Uterine smooth muscle cell (primary cell): ENCODE data around the gene TRPM7. TPM values are rescaled to one million over a fixed set of nuclear protein-coding genes. Genes with fewer than 3 reads are reported as not detected.

Experiments used
- total RNA-seq: library from RNA; depleted of rRNA; stranded (reverse); fragments of >200 nt; gene quantifications from 2 replicates; pipeline ENCODE4 v1.2.3, GENCODE V29; 2014

TRPM7 gene, protein sequence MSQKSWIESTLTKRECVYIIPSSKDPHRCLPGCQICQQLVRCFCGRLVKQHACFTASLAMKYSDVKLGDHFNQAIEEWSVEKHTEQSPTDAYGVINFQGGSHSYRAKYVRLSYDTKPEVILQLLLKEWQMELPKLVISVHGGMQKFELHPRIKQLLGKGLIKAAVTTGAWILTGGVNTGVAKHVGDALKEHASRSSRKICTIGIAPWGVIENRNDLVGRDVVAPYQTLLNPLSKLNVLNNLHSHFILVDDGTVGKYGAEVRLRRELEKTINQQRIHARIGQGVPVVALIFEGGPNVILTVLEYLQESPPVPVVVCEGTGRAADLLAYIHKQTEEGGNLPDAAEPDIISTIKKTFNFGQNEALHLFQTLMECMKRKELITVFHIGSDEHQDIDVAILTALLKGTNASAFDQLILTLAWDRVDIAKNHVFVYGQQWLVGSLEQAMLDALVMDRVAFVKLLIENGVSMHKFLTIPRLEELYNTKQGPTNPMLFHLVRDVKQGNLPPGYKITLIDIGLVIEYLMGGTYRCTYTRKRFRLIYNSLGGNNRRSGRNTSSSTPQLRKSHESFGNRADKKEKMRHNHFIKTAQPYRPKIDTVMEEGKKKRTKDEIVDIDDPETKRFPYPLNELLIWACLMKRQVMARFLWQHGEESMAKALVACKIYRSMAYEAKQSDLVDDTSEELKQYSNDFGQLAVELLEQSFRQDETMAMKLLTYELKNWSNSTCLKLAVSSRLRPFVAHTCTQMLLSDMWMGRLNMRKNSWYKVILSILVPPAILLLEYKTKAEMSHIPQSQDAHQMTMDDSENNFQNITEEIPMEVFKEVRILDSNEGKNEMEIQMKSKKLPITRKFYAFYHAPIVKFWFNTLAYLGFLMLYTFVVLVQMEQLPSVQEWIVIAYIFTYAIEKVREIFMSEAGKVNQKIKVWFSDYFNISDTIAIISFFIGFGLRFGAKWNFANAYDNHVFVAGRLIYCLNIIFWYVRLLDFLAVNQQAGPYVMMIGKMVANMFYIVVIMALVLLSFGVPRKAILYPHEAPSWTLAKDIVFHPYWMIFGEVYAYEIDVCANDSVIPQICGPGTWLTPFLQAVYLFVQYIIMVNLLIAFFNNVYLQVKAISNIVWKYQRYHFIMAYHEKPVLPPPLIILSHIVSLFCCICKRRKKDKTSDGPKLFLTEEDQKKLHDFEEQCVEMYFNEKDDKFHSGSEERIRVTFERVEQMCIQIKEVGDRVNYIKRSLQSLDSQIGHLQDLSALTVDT (N-terminal part only)
- 70.8 and 93.0 TPM in 2 replicates for total RNA-seq

DNA sequence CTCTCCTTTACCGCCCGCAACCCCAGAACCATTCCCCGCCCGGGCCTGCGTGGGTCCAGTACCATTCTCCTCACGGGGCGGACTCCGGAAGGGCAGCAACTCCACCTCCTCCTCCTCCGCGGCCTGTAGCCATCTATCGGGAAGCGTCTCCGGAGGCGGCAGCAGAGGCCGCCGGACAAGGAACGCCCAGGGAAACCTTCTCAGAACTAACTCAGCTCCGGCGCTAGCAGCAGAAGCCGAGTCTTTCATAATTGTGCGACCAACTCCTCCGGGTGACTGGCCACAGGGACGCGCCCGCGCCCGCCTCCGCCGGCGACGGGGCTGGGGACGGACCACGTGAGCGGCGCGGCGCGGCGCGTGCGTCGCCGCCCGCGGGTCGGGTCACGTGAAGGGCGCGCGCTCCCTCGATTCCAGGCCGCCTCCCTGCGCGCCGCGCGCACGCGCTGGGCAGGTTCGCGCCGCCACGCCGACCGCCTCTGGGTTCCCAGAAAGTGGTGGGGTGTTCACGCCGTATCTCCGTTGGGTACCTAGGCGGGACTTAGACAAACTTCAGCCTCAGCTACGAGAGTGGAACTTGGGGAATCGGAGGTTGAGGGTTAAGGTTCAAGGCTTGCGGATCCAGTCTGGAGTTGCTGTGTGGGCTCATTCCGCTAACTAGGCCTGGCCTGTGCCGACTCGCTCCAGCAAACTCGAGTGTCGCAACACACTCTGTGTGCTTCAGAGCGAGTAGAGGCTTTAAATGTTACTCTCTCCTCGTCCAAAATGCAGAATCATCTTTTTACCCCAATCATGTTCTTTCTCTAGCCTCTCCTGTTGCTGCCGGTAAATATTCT lies at the start of gene TRPM7:
Gene TRPM7, minus strand, starts transcription at position 329 of the 833 bp plus-strand sequence. Its CDS starts 264 bp downstream, at position 65.

DNA sequence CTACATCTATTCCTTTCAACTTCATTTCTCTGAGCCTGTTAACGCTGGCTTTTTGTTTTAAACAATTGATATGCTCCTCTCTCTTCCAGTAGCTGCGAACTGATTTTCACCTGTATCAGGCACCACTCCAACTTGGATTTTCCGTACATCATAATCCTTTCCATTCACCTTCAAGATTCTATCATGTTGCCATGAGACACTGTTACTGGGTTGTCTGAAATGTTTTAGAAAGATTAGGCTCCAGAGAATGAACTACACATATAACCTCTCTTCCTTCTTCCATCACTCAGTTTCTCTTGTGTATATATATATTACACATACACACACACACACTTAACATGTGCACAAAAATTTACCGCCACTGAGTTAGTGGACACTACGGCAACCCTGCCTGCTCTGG lies 140.0 kb downstream of the TRPM7 start, which contains the start of gene USP50:
Gene USP50, minus strand, starts transcription at position 101 of the 400 bp plus-strand sequence. CDS start 141 bp downstream, outside the sequence.

Other genes starting within 250 kb of the TRPM7 start
- 0.62 TPM in 1 of 2 replicates, not detected in the other for gene USP50, start 140.1 kb downstream of the TRPM7 start, total RNA-seq
- gene SPPL2A, start 78.9 kb upstream of the TRPM7 start, total RNA-seq = 108 and 111 TPM in 2 replicates
- 18.0 and 19.4 TPM in 2 replicates for gene AP4E1, start 221.9 kb upstream of the TRPM7 start, total RNA-seq